GM12873 (cell line): ENCODE data around the gene RAPGEF3.

Source experiments
- TF ChIP-seq, protein P1 (sequence below): IDR thresholded peaks from 2 replicates; pipeline ENCODE4 v1.5.1; 2012; ENCODE audit warnings: low read depth, mild to moderate bottlenecking, moderate library complexity, low read length, control low read depth; ENCODE audit not compliant: insufficient read depth; ENCODE audit errors: missing control alignments

The RAPGEF3 gene

DNA sequence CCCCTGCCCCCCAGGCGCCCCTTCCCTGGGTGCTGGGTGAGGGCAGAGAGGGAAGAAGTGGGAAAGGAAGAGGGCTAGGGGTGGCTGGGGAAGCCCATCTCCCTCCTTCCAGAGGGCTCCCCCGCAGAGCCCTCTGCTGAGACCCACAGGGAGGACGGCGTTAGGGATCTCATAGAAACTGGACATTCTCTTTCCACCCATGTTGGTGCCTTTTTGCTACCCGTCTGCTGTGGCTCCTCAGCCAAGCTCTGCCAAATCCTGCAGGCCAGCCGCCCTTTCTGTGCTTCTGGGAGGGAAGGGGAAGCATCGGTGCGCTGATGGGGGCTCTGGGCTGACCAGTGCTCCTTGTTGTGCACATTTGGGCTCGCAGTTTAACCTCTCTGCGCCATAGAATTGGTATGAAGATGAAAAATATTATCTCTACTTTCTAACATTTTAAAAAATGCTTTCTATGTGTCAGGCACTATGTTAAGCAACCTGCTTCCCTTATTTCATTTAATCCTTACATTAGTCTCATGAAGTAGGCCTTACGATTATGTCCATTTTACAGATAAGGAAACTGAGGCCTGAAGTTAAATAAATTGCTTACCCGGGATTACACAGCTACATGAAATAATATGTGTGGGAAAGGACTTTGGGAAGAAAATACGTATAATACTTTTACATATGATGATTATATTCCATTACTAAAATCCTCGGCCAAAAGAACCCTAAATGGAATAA, 15.3 kb upstream of the RAPGEF3 start:
- TF ChIP-seq, protein P1, sequence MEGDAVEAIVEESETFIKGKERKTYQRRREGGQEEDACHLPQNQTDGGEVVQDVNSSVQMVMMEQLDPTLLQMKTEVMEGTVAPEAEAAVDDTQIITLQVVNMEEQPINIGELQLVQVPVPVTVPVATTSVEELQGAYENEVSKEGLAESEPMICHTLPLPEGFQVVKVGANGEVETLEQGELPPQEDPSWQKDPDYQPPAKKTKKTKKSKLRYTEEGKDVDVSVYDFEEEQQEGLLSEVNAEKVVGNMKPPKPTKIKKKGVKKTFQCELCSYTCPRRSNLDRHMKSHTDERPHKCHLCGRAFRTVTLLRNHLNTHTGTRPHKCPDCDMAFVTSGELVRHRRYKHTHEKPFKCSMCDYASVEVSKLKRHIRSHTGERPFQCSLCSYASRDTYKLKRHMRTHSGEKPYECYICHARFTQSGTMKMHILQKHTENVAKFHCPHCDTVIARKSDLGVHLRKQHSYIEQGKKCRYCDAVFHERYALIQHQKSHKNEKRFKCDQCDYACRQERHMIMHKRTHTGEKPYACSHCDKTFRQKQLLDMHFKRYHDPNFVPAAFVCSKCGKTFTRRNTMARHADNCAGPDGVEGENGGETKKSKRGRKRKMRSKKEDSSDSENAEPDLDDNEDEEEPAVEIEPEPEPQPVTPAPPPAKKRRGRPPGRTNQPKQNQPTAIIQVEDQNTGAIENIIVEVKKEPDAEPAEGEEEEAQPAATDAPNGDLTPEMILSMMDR = no peak

DNA sequence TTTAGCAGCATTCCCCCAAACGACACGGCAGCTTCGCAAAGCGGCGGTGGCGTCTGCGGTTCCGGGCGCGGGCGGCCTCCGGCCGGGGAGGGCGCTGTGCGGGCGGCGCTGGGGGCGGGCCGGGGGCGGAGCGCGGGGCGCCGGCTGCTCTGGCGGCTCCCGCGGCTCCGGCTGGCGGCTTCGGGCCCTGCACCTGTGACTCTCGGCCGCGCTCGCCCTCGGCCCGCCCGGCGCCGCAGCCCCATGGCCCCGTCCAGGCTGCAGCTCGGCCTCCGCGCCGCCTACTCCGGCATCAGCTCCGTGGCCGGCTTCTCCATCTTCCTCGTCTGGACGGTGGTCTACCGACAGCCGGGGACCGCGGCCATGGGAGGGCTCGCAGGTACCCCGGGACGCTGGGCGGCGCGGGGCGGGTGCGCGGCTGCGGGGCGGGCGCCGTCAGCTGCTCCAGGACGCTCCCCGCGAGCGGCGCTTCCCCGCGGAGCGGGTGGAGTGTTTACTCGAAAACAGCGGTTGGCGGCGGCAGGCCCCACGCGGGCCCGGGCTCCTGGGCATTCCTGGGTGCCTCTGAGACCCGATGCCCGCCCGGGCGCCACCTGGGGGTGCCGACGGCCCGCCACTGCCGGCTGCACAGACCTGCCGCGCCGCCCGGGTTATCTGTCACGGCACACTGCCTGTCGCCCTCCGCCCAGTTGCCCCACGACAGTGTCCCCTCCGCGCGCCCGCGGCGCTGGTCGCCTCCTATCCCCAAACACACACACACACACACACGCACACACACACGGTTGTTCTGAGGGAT, 14.6 kb upstream of the RAPGEF3 start, which contains the start of gene SLC48A1:
TSS of gene SLC48A1 (plus strand) at position 177 of the 796 bp plus-strand sequence. CDS start at position 244, 67 bp downstream.
- TF ChIP-seq, protein P1 = peak; percentile 38

DNA sequence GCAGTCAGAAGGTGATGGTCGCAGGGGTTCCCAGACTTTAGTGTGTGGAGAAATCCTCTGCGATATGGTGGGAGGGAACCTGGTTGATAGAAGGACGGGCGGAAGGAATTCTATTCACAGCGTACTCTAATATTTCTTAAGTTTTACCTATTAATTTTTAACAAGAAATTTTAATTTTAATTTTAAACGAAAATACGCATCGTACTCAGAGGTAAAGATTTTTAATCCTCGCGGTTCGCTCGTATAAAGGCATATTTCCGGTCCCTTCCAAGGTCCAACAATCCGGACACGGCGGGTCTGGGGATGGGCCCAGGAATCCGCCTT, 14.0 kb upstream of the RAPGEF3 start:
- TF ChIP-seq, protein P1 = no peak

DNA sequence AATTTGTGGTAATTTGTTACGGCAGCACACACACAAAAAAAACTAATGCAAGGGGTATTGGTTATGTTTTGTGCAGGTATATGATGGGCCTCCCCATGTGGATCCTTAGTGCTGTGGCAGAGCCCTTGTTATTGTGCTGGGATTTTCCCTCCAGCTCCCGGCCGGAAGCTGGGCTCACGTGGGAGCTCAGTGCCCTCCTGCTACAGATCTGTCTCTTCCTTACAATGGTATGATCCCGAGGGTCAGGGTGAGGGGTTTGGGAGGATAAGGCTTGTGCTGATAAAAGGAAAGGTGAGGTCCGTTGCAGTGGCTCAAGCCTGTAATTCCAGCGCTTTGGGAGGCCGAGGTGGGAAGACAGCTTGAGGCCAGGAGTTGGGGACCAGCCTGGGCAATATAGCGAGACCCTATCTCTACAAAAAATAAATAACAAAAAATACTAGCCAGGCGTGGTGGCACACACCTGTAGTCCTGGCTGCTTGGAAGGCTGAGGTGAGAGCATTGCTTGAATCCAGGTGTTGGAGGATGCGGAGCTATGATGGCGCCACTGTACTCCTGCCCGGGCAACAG, 13.5 kb upstream of the RAPGEF3 start:
- TF ChIP-seq, protein P1 = no peak

DNA sequence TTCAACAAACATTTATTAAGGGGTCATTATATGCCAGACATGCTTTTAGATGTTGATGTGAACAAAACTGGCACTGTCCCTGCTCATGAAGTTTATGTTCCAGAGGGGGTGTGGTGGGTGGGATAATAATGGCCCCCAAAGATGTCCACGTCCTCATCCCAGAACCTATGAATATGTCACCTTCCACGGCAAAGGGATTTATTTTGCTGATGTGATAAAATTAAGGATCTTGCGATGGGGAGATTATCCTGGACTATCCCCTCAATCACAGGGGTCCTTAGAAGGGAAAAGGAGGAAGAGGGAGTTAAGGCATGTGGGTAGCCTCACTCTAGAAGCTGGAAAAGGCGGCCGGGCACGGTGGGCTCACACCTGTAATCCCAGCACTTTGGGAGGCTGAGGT, 12.6 kb upstream of the RAPGEF3 start:
- TF ChIP-seq, protein P1 = no peak

DNA sequence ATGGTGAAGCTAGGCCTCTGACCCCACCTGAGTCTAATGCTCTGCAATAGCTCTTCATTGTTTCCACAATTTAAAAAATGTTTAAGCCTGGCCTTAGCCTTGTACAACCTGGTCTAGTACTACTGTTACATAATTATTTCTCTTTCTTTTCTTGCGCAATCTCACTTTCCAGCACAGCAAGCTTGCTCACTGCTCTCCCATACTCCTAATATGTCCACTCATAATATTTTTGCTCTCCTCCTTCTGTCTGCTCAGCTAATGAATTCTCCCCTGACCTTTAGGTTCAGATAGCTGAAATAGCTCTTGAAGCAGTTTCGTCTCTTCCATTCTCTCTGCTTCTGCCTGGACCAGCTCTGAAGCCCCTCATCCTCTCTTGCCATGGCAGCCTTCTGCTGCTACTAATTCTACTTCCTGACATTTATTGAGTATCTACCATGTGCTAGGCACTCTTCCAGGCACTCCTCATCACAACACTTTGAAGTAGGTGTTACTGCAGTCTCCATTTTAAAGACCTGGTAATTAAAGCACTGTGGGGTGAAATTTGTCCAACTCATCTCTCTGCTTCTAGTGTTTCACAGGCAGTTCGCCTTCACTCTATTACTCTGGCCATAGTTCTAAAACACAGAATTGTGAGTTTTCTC, 11.5 kb upstream of the RAPGEF3 start:
- TF ChIP-seq, protein P1 = no peak
